GM21390 (cell line): Measurements from ENCODE around the gene MYO16.
"Not testable (repeated sequence)": the region's sequence is repeated elsewhere in the genome, so short reads cannot be mapped to it uniquely, and the experiment has no call there.

Experiments used
- ATAC-seq: cut with Tn5 transposase; IDR thresholded peaks from one replicate; pipeline ENCODE4 v1.9.1; 2021; ENCODE audit not compliant: unreplicated experiment

MYO16 gene

GRCh38 chr13:108967371-108967770, 338.0 kb downstream of the MYO16 start:
- ATAC-seq, result no peak

- no peak for ATAC-seq
These were observed 339.2 kb downstream of the MYO16 start for GRCh38 chr13:108968566-108968965.

GRCh38 chr13:108974686-108975085, 345.3 kb downstream of the MYO16 start:
- ATAC-seq, result no peak

GRCh38 chr13:108980237-108980636, 350.8 kb downstream of the MYO16 start:
- ATAC-seq, result no peak

GRCh38 chr13:108981407-108981806, 352.0 kb downstream of the MYO16 start:
- no peak for ATAC-seq

GRCh38 chr13:108983273-108983672, 353.9 kb downstream of the MYO16 start:
- ATAC-seq, result no peak

GRCh38 chr13:108984251-108984920, 355.0 kb downstream of the MYO16 start:
- ATAC-seq, result no peak

GRCh38 chr13:108985166-108985565, 355.8 kb downstream of the MYO16 start:
- ATAC-seq, result no peak

- ATAC-seq, result no peak
These were observed 358.1 kb downstream of the MYO16 start for GRCh38 chr13:108987517-108987916.

- no peak for ATAC-seq
These were observed 358.5 kb downstream of the MYO16 start for GRCh38 chr13:108987944-108988343.

GRCh38 chr13:108991416-108991815, 362.0 kb downstream of the MYO16 start:
- ATAC-seq, result not testable (repeated sequence)

- no peak for ATAC-seq
These were observed 363.9 kb downstream of the MYO16 start for GRCh38 chr13:108993346-108993745.

GRCh38 chr13:108996430-108996829, 367.0 kb downstream of the MYO16 start:
- ATAC-seq, result no peak

- ATAC-seq, result no peak
These were observed 370.8 kb downstream of the MYO16 start for GRCh38 chr13:109000207-109000606.

- ATAC-seq, result no peak
These were observed 373.5 kb downstream of the MYO16 start for GRCh38 chr13:109002934-109003333.

- ATAC-seq, result no peak
These were observed 378.5 kb downstream of the MYO16 start for GRCh38 chr13:109007946-109008345.

- ATAC-seq, result no peak
These were observed 380.3 kb downstream of the MYO16 start for GRCh38 chr13:109009756-109010155.

GRCh38 chr13:109010912-109011311, 381.5 kb downstream of the MYO16 start:
- no peak for ATAC-seq

GRCh38 chr13:109012115-109012514, 382.7 kb downstream of the MYO16 start:
- no peak for ATAC-seq

- no peak for ATAC-seq
These were observed 392.1 kb downstream of the MYO16 start for GRCh38 chr13:109021558-109021957.

- ATAC-seq, result no peak
These were observed 395.2 kb downstream of the MYO16 start for GRCh38 chr13:109024611-109025010.

- no peak for ATAC-seq
These were observed 396.9 kb downstream of the MYO16 start for GRCh38 chr13:109026266-109026665.

GRCh38 chr13:109028624-109029023, 399.2 kb downstream of the MYO16 start:
- no peak for ATAC-seq
